Measurements from ENCODE around the gene MAP3K14. TPM values are rescaled to one million over a fixed set of nuclear protein-coding genes. Genes with fewer than 3 reads are reported as not detected.

Gene MAP3K14
- total RNA-seq, 1 experiment from 2014 or later: 7.8 TPM

GRCh38 chr17:45222996-45223538, 93.8 kb downstream of the MAP3K14 start:
- Histone ChIP-seq H3K4me1 (ENCODE audit: insufficient read depth, low read length) (no peaks in the 10 kb centered on the region), H4K5ac (ENCODE audit: insufficient read length, low read depth, low read length) (no peak overlapping the region), H3K4me2 (ENCODE audit: insufficient read depth, insufficient read length, low read length) (peak overlapping the region; percentile 67), H4K8ac (replicated peaks; ENCODE audit: insufficient read length, low read depth, low read length) (no peak overlapping the region), H2BK5ac (ENCODE audit: insufficient read length, low read length) (no peak overlapping the region), H2BK20ac (ENCODE audit: low read depth, low read length, poor library complexity, severe bottlenecking) (no peak overlapping the region), H2AK5ac (ENCODE audit: insufficient read length, low read length) (no peak overlapping the region), H3K27me3 (ENCODE audit: insufficient read depth, low read length) (peaks cover 13% of the 10 kb centered on the region), H3K9me3 (ENCODE audit: control insufficient read depth, low read depth, low read length) (no peaks in the 10 kb centered on the region), H3K56ac (ENCODE audit: insufficient read length, low read depth, low read length) (no peak overlapping the region), H2BK15ac (ENCODE audit: low read depth, low read length) (no peak overlapping the region), H3K14ac (ENCODE audit: insufficient read depth, low read length) (no peak overlapping the region), H3K18ac (ENCODE audit: insufficient read length, low read depth, low read length) (no peak overlapping the region), H2BK12ac (ENCODE audit: insufficient read length, low read depth, low read length) (no peak overlapping the region), H3K27ac (ENCODE audit: insufficient read length, low read depth, low read length) (no peak overlapping the region), H2BK120ac (ENCODE audit: low read depth, low read length, poor library complexity, severe bottlenecking) (no peak overlapping the region), H4K20me1 (ENCODE audit: control insufficient read depth, insufficient read depth, insufficient read length) (no peaks in the 10 kb centered on the region), H4K91ac (ENCODE audit: insufficient read length, low read depth, low read length) (no peak overlapping the region), H3K4ac (ENCODE audit: low read depth, low read length) (no peak overlapping the region), H2AFZ (ENCODE audit: low read length) (no peak overlapping the region), H3K79me1 (ENCODE audit: insufficient read depth, low read depth, low read length, poor library complexity, severe bottlenecking) (no peaks in the 10 kb centered on the region), H3K79me2 (ENCODE audit: insufficient read depth, low read length) (no peaks in the 10 kb centered on the region), H3T11ph (ENCODE audit: low read length) (no peak overlapping the region), H3K9ac (ENCODE audit: extremely low read depth, insufficient read length, low read length) (no peak overlapping the region), H3K23ac (ENCODE audit: insufficient read length, low read depth, low read length) (no peak overlapping the region), H3K23me2 (ENCODE audit: insufficient read length, low read depth, low read length, poor library complexity, severe bottlenecking) (peaks cover 10% of the 10 kb centered on the region)
- H3K4me3 Mint-ChIP-seq: peak overlapping the region; percentile 66 to 84
- H3K27ac Mint-ChIP-seq: no peak overlapping the region
- H3K27me3 Mint-ChIP-seq (ENCODE audit: low read depth): peaks cover 73% of the 10 kb centered on the region
- H3K9me3 Mint-ChIP-seq: no peaks in the 10 kb centered on the region; a peak in 1 of 5 replicates
- peak; percentile 43 for DNase-seq
- no peaks in the 10 kb centered on the region for H3K36me3 Mint-ChIP-seq (ENCODE audit: insufficient read depth in 1 of 3, low read depth in 3 of 3)
- no peak for TF ChIP-seq CTCF (conservative IDR thresholded peaks at IDR 0.05)
- peaks cover 20 to 44% of the 10 kb centered on the region in 2 experiments for H3K4me1 Mint-ChIP-seq
- no CpG with 5 or more reads among the region's 8 CpGs for WGBS (ENCODE audit: extremely low coverage, insufficient read length, low lambda C conversion rate)
